ENCODE data around the gene ZNF207.
"Not testable (repeated sequence)": the region's sequence is repeated elsewhere in the genome, so short reads cannot be mapped to it uniquely, and the experiment has no call there.

Gene ZNF207

GRCh38 chr17:32349854-32350665 is at the start of gene ZNF207:
ZNF207 (plus strand) TSS chr17:32350157; CDS start chr17:32350286, 129 bp downstream.
- Histone ChIP-seq H3K36me3 (ENCODE audit: control insufficient read depth, insufficient read depth, low read length, severe bottlenecking) (peaks cover 22% of the 10 kb centered on the region), H3K9me3 (ENCODE audit: control insufficient read depth, low read length) (no peaks in the 10 kb centered on the region), H3K9ac (ENCODE audit: low read length) (peak within 1 kb of the TSS; percentile 100), H3K27me3 (replicated peaks; ENCODE audit: control insufficient read depth, insufficient read depth, low read length) (no peaks in the 10 kb centered on the region), H3K4me1 (ENCODE audit: control insufficient read depth, insufficient read depth, low read length) (peaks cover 31% of the 10 kb centered on the region), H3K4me3 (ENCODE audit: low read length) (peak within 1 kb of the TSS; percentile 97)
- DNase-seq (ENCODE audit: low read depth), result peak; percentile 99

DNA sequence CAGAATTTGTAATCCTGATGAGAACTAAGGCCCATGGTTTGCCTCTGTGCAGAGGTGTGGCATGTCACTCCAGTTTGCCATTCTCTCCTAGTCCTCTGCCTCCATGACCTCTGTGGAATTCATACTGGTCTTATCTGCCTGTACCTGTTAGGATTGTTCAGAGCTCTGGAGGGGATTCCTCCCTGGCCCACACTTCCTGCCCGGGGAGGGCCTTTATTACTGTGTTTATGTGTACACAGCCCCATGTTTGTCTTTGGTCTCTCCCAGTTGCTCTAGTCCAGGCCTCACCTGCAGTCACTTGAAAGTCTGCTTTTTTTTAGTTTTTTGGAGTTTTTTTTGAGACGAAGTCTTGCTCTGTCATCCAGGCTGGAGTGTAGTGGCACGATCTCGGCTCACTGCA is 47.9 kb upstream of the ZNF207 start:
- H3K4me1 ChIP-seq (ENCODE audit: control insufficient read depth, insufficient read depth, low read length), result no peaks in the 10 kb centered on the region
- no peak for DNase-seq (ENCODE audit: low read depth)
- H3K27me3 ChIP-seq (replicated peaks; ENCODE audit: control insufficient read depth, insufficient read depth, low read length), result peaks cover 18% of the 10 kb centered on the region

DNA sequence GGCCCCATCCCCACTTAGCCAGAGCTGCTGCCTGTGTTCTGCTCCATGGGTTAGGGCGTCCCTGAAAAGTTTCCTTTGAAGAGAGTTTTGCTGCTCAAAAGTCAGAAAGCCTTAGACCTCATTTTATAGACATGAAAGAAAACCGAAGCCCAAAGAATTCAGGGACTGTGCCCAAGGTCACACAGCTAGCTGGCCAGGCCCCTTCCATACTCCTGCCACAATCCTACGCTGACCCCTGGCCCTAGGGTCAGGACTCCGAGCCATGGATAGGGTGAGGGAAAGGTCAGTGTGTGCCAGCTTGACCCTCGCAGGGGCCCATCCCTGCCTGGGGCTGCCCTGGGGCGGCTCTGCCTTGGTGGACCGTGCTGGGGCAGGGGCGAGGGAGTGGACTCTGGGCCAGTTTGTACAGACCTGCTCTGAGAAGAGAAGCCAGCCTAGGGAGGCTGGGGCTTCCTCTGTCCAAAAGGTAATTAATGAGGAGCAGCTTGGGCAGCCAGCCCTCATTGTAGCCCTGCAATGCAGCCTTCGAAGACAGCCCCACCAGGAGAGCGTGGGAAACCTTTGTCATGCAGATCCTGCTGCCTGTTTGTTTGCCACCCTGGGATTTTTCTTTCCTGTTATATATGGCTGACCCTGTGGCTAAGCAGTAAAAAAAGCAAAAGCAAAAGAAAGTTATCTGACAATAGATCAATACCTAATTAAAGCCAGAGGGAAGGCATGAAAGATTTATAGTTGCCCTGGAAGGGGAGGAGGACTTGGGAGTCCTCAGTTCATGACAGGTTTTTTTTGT is 46.9 kb upstream of the ZNF207 start:
- DNase-seq (ENCODE audit: low read depth), result no peak
- no peak overlapping the region for H3K4me3 ChIP-seq (ENCODE audit: low read length)
- no peaks in the 10 kb centered on the region for H3K9me3 ChIP-seq (ENCODE audit: control insufficient read depth, low read length)
- H3K4me1 ChIP-seq (ENCODE audit: control insufficient read depth, insufficient read depth, low read length), result no peaks in the 10 kb centered on the region
- H3K36me3 ChIP-seq (ENCODE audit: control insufficient read depth, insufficient read depth, low read length, severe bottlenecking), result no peaks in the 10 kb centered on the region
- H3K9ac ChIP-seq (ENCODE audit: low read length), result no peak overlapping the region
- peaks cover 18% of the 10 kb centered on the region for H3K27me3 ChIP-seq (replicated peaks; ENCODE audit: control insufficient read depth, insufficient read depth, low read length)

More for the DNA sequence above, 47.9 kb upstream of the ZNF207 start:
- Histone ChIP-seq H3K9ac (ENCODE audit: low read length) (no peak overlapping the region), H3K4me3 (ENCODE audit: low read length) (no peak overlapping the region), H3K36me3 (ENCODE audit: control insufficient read depth, insufficient read depth, low read length, severe bottlenecking) (no peaks in the 10 kb centered on the region), H3K9me3 (ENCODE audit: control insufficient read depth, low read length) (no peaks in the 10 kb centered on the region)

DNA sequence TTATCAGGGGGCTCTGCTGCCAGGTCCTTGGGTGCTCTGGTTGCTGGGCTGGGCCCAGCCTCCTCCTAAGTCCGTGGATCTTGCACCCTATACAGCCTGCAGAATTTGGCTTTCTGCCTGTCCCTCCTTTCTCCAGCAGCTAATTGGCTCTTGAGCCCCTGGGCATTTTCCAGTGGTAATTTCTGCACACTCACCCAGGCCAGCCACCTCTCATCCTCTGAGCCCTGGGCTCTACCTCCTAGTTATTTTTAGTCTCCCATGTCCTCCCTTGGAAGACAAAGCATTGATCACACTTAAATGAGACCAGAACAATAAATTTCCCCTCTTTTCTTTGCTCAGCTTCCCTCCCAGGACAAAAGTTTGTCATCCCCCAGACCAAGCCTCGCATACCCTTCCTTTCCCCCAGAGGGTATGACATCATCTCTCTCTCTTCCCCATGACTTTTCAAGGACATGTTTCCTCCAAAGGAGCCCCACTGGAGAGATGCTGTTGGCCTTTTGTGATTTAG is 46.1 kb upstream of the ZNF207 start:
- no peak for DNase-seq (ENCODE audit: low read depth)
- Histone ChIP-seq H3K4me1 (ENCODE audit: control insufficient read depth, insufficient read depth, low read length) (no peaks in the 10 kb centered on the region), H3K4me3 (ENCODE audit: low read length) (no peak overlapping the region), H3K9me3 (ENCODE audit: control insufficient read depth, low read length) (no peaks in the 10 kb centered on the region), H3K36me3 (ENCODE audit: control insufficient read depth, insufficient read depth, low read length, severe bottlenecking) (no peaks in the 10 kb centered on the region), H3K27me3 (replicated peaks; ENCODE audit: control insufficient read depth, insufficient read depth, low read length) (peaks cover 18% of the 10 kb centered on the region), H3K9ac (ENCODE audit: low read length) (no peak overlapping the region)

DNA sequence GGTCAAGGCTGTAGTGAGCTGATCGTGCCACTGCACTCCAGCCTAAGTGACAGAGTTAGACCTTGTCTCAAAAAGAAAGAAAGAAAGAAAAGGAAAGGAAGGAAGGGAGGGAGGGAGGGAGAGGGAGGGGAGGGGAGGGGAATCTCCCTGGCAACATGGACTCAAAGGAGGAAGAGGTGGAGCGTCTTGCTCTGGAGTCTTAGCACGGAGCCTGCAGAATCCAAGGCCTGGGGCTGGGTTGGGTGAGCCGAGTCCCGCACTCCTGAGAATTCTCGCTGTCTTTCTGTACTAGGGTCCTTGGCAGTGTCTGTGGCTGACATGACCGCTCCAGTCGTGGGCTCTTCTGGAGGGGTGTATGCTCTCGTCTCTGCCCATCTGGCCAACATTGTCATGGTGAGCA is 44.9 kb upstream of the ZNF207 start:
- no peak for DNase-seq (ENCODE audit: low read depth)
- H3K4me1 ChIP-seq (ENCODE audit: control insufficient read depth, insufficient read depth, low read length), result no peaks in the 10 kb centered on the region
- peaks cover 9% of the 10 kb centered on the region for H3K27me3 ChIP-seq (replicated peaks; ENCODE audit: control insufficient read depth, insufficient read depth, low read length)
- no peaks in the 10 kb centered on the region for H3K36me3 ChIP-seq (ENCODE audit: control insufficient read depth, insufficient read depth, low read length, severe bottlenecking)
- no peak overlapping the region for H3K4me3 ChIP-seq (ENCODE audit: low read length)
- H3K9ac ChIP-seq (ENCODE audit: low read length), result no peak overlapping the region
- no peaks in the 10 kb centered on the region for H3K9me3 ChIP-seq (ENCODE audit: control insufficient read depth, low read length)

DNA sequence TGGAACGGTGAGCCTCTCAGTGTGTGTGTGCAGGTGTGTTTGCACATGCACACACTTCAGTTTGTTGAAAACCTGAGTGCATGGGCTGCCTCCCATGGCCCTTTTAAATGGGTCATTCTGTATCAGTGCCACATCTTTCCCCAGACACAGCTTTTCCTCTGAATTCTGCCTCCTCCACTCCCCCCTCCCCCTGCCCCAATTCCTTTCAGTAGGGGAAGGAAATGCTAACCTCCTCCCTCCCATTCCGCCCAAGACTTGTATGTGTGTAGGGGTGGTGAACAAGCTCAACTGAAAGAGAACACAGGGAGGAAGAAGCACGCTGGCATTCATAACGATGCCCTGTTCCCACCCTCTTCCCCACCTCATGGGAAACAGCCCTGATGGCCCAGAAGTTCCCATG is 42.3 kb upstream of the ZNF207 start:
- H3K36me3 ChIP-seq (ENCODE audit: control insufficient read depth, insufficient read depth, low read length, severe bottlenecking), result no peaks in the 10 kb centered on the region
- no peak overlapping the region for H3K9ac ChIP-seq (ENCODE audit: low read length)
- H3K4me1 ChIP-seq (ENCODE audit: control insufficient read depth, insufficient read depth, low read length), result peaks cover 7% of the 10 kb centered on the region
- H3K27me3 ChIP-seq (replicated peaks; ENCODE audit: control insufficient read depth, insufficient read depth, low read length), result peaks cover 9% of the 10 kb centered on the region
- no peaks in the 10 kb centered on the region for H3K9me3 ChIP-seq (ENCODE audit: control insufficient read depth, low read length)
- DNase-seq (ENCODE audit: low read depth), result no peak
- H3K4me3 ChIP-seq (ENCODE audit: low read length), result no peak overlapping the region

- DNase-seq (ENCODE audit: low read depth), result no peak
- H3K27me3 ChIP-seq (replicated peaks; ENCODE audit: control insufficient read depth, insufficient read depth, low read length), result peaks cover 17% of the 10 kb centered on the region
- no peaks in the 10 kb centered on the region for H3K36me3 ChIP-seq (ENCODE audit: control insufficient read depth, insufficient read depth, low read length, severe bottlenecking)
- peak overlapping the region; percentile 52 for H3K4me3 ChIP-seq (ENCODE audit: low read length)
- H3K9me3 ChIP-seq (ENCODE audit: control insufficient read depth, low read length), result no peaks in the 10 kb centered on the region
- peaks cover 7% of the 10 kb centered on the region for H3K4me1 ChIP-seq (ENCODE audit: control insufficient read depth, insufficient read depth, low read length)
- H3K9ac ChIP-seq (ENCODE audit: low read length), result no peak overlapping the region
Measured at GRCh38 chr17:32311028-32311536, 38.9 kb upstream of the ZNF207 start.

GRCh38 chr17:32314636-32315035 is 35.3 kb upstream of the ZNF207 start:
- Histone ChIP-seq H3K27me3 (replicated peaks; ENCODE audit: control insufficient read depth, insufficient read depth, low read length) (peaks cover 26% of the 10 kb centered on the region), H3K4me3 (ENCODE audit: low read length) (no peak overlapping the region), H3K4me1 (ENCODE audit: control insufficient read depth, insufficient read depth, low read length) (peaks cover 7% of the 10 kb centered on the region), H3K9ac (ENCODE audit: low read length) (no peak overlapping the region), H3K9me3 (ENCODE audit: control insufficient read depth, low read length) (no peaks in the 10 kb centered on the region), H3K36me3 (ENCODE audit: control insufficient read depth, insufficient read depth, low read length, severe bottlenecking) (no peaks in the 10 kb centered on the region)
- DNase-seq (ENCODE audit: low read depth), result no peak

DNA sequence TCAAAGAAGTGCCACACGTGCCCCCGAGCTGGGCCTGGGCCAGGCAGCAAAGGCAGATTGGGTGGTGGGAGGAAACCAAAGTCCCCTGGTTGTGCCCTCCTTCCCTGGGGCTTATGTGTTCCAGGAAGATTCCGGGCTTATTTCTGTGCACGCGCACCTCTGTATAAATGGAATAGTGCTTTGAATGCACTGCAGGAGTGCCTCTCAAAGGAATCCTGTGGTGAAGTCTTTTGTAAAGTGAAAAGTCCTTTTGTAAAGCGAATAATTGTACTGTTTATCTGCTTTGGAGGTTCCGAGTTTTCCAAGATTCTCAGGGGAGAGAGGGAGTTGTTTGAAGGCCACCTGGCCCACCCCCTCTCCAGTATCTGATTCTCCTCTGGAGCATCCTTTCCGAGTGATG is 34.8 kb upstream of the ZNF207 start:
- no peak overlapping the region for H3K4me3 ChIP-seq (ENCODE audit: low read length)
- no peak overlapping the region for H3K9ac ChIP-seq (ENCODE audit: low read length)
- H3K9me3 ChIP-seq (ENCODE audit: control insufficient read depth, low read length), result no peaks in the 10 kb centered on the region
- H3K27me3 ChIP-seq (replicated peaks; ENCODE audit: control insufficient read depth, insufficient read depth, low read length), result peaks cover 26% of the 10 kb centered on the region
- no peak for DNase-seq (ENCODE audit: low read depth)
- no peaks in the 10 kb centered on the region for H3K36me3 ChIP-seq (ENCODE audit: control insufficient read depth, insufficient read depth, low read length, severe bottlenecking)
- H3K4me1 ChIP-seq (ENCODE audit: control insufficient read depth, insufficient read depth, low read length), result peaks cover 7% of the 10 kb centered on the region

- not testable (repeated sequence) for H3K9me3 ChIP-seq (ENCODE audit: control insufficient read depth, low read length); H3K4me3 ChIP-seq (ENCODE audit: low read length); H3K4me1 ChIP-seq (ENCODE audit: control insufficient read depth, insufficient read depth, low read length); DNase-seq (ENCODE audit: low read depth); H3K36me3 ChIP-seq (ENCODE audit: control insufficient read depth, insufficient read depth, low read length, severe bottlenecking); H3K9ac ChIP-seq (ENCODE audit: low read length)
- H3K27me3 ChIP-seq (replicated peaks; ENCODE audit: control insufficient read depth, insufficient read depth, low read length), result peaks cover 26% of the 10 kb centered on the region
Measured at GRCh38 chr17:32316653-32317052, 33.3 kb upstream of the ZNF207 start.

GRCh38 chr17:32317353-32317752 is 32.6 kb upstream of the ZNF207 start:
- H3K27me3 ChIP-seq (replicated peaks; ENCODE audit: control insufficient read depth, insufficient read depth, low read length), result peaks cover 26% of the 10 kb centered on the region
- H3K4me3 ChIP-seq (ENCODE audit: low read length), result no peak overlapping the region
- no peaks in the 10 kb centered on the region for H3K9me3 ChIP-seq (ENCODE audit: control insufficient read depth, low read length)
- DNase-seq (ENCODE audit: low read depth), result no peak
- H3K9ac ChIP-seq (ENCODE audit: low read length), result no peak overlapping the region
- no peaks in the 10 kb centered on the region for H3K36me3 ChIP-seq (ENCODE audit: control insufficient read depth, insufficient read depth, low read length, severe bottlenecking)
- no peaks in the 10 kb centered on the region for H3K4me1 ChIP-seq (ENCODE audit: control insufficient read depth, insufficient read depth, low read length)
